GM18508 (cell line): ENCODE measurements around the gene RNF152.

ENCODE experiments used
- ATAC-seq: cut with Tn5 transposase; IDR thresholded peaks from one replicate; pipeline ENCODE4 v1.9.1; 2021; ENCODE audit warnings: moderate number of reproducible peaks; ENCODE audit not compliant: insufficient read depth, unreplicated experiment

The RNF152 gene, protein sequence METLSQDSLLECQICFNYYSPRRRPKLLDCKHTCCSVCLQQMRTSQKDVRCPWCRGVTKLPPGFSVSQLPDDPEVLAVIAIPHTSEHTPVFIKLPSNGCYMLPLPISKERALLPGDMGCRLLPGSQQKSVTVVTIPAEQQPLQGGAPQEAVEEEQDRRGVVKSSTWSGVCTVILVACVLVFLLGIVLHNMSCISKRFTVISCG

DNA sequence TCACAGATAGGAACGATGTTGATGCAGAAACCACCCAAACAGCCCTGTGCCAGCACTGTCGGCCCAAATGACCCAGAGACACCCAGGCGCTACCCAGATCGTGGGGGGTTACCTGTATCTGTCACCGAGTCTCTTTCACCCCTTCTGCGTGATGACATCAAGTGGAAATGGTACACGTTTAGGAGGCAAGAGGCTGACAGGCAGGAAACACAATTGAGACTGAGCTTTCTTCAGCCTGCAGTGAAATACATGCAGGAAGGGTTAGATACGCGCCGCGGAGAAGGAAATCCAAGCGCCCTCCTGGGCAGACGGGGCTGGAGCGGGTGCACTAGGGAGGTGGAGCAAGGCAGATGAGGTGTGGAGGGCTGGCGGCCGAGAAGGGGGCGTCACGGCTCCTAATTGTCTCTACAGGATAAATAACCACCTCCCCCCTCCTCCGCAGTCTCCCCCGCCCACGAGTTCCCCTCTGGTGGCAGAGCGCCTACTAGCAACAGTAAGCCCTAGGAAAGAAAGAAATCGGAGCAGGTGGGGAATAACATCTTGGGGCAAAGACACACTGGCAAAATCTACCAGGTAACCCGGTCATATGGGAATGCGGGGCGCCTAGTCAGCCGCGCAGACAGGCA is at the start of gene RNF152:
Gene RNF152 (minus strand): TSS at position 325 of the 626 bp plus-strand sequence. CDS start 76,544 bp downstream, outside the sequence.
- no peak for ATAC-seq

DNA sequence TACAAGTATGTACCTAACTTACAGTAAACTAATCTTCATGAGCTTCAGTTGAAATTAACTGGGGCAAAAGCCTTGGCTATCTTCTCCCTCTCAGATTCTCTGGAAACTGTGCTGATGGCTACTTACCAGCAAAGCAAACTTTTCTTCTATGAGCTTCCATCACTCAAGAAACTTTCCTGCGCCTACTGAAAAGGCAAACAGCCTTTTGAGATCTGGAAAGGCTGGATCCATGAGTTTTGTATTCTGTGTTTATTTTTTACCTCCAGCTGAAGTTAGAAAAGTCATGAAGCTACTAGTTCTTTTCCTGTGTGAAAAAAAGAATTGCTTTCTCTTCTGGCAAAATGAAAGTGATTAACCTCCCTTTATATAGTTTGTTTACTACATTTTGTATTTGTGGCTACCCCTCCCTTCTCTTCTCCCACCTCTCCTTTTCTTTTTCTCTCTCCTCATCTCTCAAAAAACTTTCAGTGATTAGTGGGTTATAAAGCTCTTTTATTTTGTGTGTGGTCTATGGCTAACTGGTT is 49.2 kb upstream of the RNF152 start:
- no peak for ATAC-seq

DNA sequence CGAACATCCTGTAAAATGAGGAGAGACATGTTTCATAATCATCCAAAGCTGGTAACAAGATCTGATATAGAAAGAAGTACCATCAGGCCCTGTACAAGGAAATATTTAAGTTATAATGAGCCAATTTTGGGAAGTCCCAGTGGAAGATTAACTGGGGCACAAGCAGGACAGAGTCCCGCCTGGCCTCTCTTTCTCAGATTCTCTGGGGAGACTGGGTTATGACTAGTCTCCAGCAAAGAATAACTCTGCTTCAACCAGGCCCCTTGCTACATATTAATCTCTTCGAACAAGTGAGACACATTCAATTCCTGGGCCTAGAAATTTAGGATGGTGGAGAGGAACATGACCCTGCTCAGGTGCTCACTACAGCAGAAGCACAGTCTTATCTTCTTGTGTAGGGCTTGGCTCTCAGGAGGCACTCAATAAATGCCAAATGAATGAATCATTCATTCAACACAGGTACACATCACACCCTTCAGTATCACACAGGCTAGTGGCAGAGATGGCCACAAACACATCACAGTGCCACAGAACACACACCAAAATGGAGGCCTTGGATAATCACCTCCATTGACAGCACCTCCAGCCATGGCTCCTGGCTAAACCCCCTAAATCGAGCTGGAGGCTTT is 46.4 kb upstream of the RNF152 start:
- ATAC-seq: peak; percentile 82

DNA sequence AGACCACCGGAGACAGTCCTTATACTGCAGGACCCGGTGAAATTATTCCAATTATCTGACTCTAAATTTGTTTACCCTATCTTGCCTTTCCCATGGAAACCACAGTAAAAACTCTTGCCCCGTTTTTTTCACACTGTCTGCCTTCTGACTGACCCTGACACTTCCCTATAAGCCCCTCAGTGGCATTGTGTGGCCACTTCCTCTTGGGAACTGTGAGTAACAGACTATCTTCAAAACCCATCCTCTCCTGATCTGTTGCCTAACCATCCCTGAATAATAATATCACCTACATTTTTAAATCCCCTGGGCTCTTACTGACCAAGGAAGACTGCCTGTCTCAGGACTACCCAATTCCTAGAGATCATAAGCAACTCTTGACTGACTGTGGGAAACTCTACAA is 42.6 kb upstream of the RNF152 start:
- no peak for ATAC-seq

DNA sequence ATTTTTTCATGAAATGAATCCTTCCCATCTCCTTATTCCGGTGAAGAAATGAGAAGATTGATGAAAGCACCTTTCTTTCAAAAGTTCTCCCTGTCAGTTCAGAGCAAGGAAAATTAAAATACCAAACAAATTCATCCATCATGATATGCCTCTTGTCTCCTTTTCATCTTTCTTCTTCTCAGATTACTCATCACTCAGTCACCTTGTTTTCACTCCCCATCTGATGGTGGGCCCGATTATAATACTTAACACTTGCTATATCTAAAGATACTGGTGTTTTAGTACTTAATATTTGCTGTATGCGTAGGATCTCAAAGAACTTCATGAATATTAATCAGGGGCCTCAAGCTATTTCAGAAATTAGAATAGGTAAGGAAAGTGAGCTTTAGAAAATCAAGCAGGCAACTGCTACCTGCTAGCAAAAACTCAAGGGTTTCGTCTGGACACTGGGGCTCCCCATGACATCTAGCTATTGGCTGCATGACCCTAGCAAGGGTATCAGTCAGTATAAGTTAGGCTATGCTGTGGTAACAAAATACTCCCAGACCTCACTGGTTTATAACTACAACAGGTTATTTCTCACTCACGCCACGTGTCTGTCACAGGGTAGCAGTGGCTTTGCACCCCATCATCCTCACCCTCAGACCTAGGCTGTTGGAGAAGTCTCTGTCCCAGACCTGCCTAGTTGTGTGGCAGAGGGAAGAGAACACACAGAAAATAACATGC is 39.0 kb upstream of the RNF152 start:
- no peak for ATAC-seq

DNA sequence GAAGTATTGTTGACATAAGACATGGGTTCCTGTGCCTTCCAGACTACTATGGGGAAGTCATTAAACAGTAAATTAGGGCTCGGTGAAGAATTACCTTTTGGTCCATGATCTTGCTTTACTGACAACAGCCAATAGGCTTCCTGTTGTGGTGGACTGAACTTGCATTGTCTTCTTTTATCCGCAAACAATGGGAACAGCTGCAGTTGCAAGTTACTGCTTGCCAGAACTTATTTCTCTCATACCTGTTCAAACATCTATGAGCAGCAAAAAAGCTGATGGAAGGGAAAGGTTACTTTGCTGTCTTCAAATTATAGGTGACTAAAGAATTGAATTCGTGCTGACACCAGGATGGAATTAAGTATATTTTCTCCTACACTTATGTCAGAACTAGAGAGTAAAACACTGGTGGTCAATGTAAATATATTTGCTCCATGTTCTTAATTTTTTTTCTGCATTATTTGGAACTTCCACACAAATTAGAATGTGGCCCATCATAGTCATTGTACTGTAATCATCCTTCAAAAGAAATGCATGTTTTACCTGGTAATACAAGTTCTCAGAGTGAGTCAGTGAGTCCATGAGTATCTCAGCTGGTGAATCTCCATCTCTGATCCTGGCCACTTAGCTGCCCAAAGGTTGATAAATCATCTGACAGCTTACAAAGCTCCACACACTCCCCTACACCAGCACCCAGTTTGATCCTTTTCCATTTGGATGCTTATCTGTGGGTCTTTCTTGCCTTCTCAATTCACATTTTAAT is 37.3 kb upstream of the RNF152 start:
- ATAC-seq: no peak

DNA sequence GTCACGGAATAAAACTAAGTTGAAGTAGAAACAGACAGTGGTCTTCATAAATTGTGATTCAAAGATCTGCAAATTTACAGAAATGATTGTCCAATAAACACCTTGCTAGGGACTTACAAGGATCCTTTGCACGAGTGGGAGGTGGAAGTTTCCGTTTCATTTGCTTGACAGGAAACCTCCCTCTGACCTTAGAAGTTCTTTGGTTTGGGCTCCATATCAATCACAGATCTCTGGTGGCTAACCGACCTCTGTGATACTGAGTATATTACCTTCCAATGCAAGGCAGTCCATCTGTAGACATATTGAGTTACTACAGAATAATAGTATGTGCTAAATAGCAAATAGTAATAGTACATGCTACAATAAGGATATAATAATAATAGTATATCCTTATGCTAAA is 33.7 kb upstream of the RNF152 start:
- ATAC-seq: no peak

DNA sequence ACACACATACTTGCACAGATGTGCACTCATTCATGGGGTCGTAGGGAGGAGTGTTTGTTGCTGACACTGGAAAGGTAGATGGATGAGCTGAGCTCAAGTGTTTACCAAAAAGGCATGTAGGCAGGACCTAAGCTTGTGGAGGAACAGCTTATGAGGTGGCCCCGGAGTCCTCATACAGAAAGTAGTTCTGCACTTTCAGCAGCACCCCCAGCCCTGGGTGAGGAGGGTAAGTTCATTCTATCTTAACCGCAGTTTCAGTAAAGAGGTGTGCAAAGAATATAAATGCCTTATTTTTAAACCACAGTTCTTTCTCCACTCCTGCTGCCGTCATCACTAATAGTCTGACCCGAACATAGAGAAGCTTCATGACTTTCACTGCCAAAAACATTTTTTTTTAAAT is 31.7 kb upstream of the RNF152 start:
- ATAC-seq: no peak

DNA sequence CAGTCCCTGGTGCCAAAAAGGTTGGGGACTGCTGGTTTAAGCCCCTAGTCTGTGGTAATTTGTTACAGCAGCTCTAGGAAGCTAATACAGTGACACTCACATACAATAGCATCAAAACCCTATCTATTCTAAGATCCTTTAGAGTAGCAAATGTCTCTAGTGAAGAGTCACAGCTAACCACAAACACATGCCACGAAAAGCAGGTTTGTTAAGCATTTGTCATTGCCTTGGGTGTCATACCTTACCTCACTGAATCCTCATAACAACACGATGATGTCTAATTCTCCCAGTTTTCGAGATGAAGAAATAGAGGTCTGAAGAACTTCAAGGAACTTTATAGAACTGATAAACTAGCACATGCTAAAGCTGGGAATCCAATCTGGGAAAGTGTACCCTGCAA is 29.6 kb upstream of the RNF152 start:
- ATAC-seq: no peak

DNA sequence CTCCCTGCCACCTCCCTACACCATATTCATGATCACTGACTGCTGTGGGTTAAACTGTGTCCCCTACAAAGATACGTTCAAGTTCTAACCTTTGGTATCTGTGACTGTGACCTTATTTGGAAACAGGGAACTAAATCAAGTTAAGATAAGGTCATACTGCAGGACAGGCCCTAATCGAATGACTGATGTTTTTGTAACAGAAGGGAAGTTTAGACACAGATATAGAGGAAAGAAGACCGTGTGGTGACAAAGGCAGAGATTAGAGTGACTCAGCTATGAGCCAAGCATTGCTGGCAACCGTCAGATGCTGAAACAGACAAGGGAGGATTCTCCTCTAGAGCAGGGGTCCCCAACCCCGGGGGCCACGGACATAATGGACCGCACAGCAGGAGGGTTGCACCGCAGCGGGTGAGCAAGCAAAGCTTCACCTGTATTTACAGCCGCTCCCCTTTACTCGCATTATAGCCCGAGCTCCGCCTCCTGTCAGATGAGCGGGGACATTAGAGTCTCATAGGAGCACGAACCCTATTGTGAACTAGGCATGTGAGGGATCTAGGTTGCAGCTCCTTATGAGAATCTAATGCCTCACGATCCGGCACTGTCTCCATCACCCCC is 28.9 kb upstream of the RNF152 start:
- ATAC-seq: no peak

DNA sequence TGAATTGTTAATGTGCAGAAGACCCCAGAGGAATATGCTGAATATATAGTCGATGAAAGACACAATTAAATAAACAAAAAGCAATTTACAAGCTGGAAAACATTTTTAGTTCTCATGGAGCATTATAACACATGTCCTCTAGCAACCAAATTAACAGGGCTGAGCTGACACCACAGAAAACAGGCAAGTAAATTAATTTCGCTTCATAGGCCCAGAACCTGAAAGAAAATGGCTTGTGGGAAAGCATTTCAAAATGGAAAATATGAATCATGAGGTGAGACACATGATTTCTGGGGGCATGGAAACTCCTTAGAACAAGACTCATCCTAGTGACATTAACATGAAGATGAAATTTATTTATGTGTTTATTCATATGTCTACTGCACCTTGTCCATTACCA is 25.0 kb upstream of the RNF152 start:
- no peak for ATAC-seq

DNA sequence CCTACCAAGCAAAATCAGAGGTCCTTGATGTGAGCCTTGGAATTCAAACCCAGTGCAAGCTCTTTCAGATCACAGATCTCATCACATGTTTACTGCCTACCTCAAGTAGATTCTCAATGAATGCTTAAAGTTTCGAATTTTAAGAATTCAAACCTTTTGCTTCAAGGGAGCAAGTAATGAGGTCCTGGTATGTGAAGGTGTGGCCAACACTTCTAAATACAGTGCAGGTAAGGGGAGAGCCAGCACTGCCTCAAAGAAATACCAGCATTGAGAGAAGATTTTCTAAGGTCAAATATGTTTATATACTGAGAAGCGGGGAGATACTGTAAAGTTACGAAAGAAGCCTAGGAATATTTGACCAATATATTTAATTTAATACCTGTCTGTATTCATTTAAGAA is 19.7 kb upstream of the RNF152 start:
- ATAC-seq: no peak

DNA sequence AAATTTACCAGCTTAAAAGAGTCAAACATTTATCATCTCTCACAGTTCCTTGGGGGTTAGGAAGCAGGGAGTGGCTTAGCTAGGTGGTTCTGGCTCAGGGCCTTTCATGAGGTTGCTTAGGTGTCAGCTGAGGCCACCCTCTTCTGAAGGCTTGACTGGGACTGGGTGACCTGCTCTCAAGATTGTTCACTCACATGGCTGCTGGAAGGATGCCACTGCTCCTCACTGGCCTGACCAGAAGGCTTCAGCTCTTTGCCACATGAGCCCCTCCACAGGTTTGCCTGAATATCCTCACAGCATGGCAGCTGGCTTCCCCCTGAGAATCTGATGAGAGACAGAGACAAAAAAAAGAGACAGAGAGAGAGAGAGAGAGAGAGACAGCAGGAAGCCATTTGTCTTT is 17.3 kb upstream of the RNF152 start:
- ATAC-seq: no peak

DNA sequence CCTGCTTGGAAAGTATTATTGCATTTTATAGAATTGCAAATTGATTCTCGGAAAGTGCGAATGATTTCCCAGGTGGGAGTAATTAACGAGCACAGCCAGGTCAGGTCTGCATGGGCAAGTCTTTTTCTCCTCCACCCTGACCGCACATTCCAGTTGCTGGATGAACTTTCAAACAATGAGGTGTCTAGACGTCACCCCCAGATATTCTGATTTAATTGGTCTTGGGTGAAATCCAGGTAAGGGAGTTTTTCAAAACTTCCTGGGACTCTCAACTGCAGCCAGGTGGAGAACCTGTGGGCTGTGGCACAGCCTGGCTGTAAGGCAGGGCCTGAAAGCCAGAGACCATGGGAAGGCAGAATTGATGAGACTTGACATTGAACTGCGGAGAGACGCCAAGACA is 15.9 kb upstream of the RNF152 start:
- ATAC-seq: no peak

DNA sequence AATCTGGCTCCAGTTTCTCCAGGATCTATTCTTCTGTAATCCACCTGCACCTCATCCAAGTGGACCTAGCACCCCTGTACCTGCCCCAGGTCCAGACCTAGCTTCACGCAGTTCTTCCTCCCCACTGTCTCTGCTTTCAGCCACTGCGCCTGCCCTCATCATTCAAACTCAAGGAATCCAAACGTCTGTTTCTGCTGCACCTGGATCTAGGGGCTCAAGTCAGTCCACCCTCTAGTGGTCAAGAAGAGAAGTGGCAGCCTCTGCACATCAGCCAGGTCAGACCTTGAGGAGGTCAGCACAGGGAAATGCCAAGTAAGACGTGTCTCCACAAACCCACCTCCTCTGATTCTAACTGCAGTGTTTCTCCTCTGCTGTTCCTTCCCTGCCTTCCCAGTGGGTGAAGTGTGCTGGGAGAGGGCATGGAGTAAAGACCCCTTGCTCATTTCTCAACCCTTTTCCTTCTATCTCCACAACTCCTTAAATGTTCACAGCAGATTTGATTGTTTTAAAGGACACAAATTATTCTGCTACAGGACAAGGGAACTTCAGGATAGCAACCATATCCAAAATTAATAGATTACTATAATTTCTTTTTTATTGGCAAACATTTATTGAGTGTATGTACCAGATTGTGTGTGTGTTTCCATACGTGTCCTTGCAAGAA is 8.6 kb upstream of the RNF152 start:
- ATAC-seq: no peak

DNA sequence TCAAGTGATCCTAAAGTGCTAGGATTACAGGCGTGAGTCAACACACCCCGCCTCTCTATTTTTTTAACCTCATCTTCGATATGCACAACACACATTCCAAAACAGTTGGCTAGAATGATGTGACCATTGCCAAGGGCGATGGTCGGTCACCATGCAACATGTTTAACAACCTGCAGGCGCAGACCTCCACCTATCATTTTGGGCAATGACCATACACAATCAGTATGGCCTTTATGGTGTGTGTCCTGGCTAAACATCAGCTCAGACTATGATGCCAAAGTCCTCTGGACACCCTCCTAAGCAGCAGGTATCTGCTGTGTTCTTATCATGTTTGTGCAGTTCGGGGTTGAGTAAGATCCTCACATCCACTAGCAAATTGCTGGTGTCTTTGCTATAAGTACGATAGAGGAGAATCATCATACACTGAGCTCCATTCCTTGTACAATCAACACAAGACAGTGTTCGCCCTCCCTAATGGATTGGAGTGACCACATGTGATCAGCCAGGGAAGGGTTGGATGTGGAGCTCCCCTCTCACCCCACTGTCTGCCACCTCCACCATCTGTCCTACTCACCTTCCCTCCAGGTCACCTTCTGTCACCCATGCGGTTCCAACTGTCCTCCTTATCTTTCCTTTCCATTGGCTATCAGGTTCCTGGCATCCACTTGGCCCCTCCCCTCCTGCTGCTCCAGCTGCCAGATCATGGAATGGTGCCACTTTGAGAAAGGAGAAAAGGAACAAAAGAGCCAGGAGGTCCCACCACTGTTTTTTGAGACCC is 7.9 kb upstream of the RNF152 start:
- ATAC-seq: no peak

DNA sequence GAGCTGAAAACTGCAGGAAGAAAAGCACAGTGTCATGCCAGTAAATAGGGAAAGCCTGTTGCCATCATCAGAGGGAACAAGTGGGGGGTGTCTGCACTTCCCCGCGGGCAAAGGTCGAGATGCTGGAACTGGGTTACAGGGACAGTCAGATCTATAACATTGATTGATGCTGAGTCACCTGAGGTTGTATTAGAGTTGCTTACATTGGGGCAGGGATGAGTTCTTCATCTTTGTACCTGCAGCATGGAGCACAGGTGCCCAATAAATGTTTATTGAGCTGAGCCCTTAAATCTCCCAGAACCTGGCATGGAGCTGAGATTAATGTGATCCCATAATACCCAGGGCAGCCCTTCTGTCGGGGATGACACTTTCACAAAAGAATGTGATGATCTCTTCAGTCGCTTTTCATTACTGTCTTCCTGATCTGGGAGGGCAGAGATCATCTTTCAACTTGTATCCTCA is 5.9 kb upstream of the RNF152 start:
- ATAC-seq: no peak

DNA sequence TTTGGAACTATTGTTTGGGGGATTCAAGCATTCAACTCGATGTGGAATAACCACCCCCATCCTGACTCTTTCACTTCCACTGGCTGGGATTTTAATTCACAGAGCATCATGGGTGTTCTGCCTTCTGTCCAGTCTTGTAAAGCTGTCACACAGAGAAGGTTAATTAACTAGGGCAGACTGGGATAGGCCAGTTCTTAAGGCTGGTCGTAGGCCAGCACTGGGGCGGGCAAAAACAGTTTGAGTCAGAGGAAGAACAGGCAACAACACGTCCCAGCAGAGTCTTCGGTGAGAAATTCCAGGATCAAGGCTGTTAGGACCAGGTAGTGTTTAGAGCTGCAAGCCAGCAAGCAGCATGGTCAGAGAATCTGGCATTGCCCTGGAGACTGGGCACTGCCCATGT is 4.0 kb upstream of the RNF152 start:
- no peak for ATAC-seq

DNA sequence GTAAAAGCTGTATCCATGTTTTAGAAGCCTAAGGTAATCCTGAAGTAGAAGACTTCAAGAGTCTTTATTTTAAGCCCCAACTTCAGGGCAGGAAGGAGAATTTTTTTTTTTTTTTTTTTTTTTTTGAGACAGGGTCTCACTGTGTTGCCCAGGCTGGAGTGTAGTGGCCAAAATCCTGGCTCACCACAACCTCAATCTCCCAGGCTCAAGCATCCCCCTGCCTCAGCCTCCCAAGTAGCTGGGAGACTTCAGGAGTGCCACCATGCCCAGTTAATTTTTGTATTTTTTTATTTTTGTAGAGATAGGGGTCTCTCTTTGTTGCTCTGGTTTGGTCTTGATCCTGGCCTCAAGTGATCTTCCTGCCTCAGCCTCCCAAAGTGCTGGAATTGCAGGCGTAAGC is 3.3 kb upstream of the RNF152 start:
- ATAC-seq: no peak
